SK-N-SH treated with all-trans-retinoic acid at 6 μM for 48 hours (cell line): ENCODE data around the gene TTC28.

Experiments used
- ARNTL ChIP-seq: fragments of 450-650 bp; formaldehyde crosslinking; IDR thresholded peaks from 2 replicates; pipeline ENCODE4 v1.5.0; 2020; ENCODE audit warnings: low read depth, mild to moderate bottlenecking, moderate library complexity, borderline replicate concordance
- CREB5 ChIP-seq: fragments of 250-450 bp; sonication (Bioruptor Pico); IDR thresholded peaks from 2 replicates; pipeline ENCODE4 v1.5.1; 2020; ENCODE audit warnings: low read depth, mild to moderate bottlenecking, moderate library complexity
- CSDC2 ChIP-seq: fragments of 250-450 bp; sonication (Bioruptor Pico); IDR thresholded peaks from 2 replicates; pipeline ENCODE4 v1.5.0; 2020; ENCODE audit warnings: mild to moderate bottlenecking, moderate library complexity
- CSRNP3 ChIP-seq: fragments of 250-450 bp; sonication (Bioruptor Pico); IDR thresholded peaks from 2 replicates; pipeline ENCODE4 v1.5.1; 2021; ENCODE audit warnings: mild to moderate bottlenecking, moderate library complexity
- PATZ1 ChIP-seq: fragments of 250-450 bp; sonication (Bioruptor Pico); IDR thresholded peaks from 2 replicates; pipeline ENCODE4 v1.8.0; 2020; ENCODE audit warnings: mild to moderate bottlenecking, moderate library complexity, borderline replicate concordance
- SNAI2 ChIP-seq: fragments of 250-450 bp; sonication (Bioruptor Pico); IDR thresholded peaks from 2 replicates; pipeline ENCODE4 v1.5.0; 2020; ENCODE audit warnings: mild to moderate bottlenecking, moderate library complexity
- TCF4 ChIP-seq: fragments of 250-450 bp; sonication (Bioruptor Pico); IDR thresholded peaks from 2 replicates; pipeline ENCODE4 v1.8.0; 2021; ENCODE audit warnings: mild to moderate bottlenecking, moderate library complexity, borderline replicate concordance
- ZNF70 ChIP-seq: fragments of 450-650 bp; formaldehyde crosslinking; IDR thresholded peaks from 2 replicates; pipeline ENCODE4 v1.5.0; 2020; ENCODE audit warnings: mild to moderate bottlenecking, moderate library complexity

GRCh38 chr22:27998511-27999410 lies 680.9 kb downstream of the TTC28 start:
- TF ChIP-seq CSRNP3 (no peak), CREB5 (CRISPR knock-in tag) (no peak), PATZ1 (CRISPR knock-in tag) (no peak), SNAI2 (CRISPR knock-in tag) (no peak), CSDC2 (no peak), ARNTL (no peak), TCF4 (CRISPR knock-in tag) (no peak), ZNF70 (CRISPR knock-in tag) (no peak)
